ENCODE results near the gene S100A1. TPM values are rescaled to one million over a fixed set of nuclear protein-coding genes. Genes with fewer than 3 reads are reported as not detected.
A peak's percentile ranks its signal among the peaks of the same experiment; 100 is the strongest.

Gene S100A1
- total RNA-seq, 1 donor from 2014 or later: not detected

GRCh38 chr1:153649863-153650235 lies 21.6 kb downstream of the S100A1 start:
- Histone ChIP-seq H3K4me1 (peaks cover 17% of the 10 kb centered on the region), H3K27ac (no peak overlapping the region), H3K36me3 (peaks cover 25% of the 10 kb centered on the region), H3K27me3 (no peaks in the 10 kb centered on the region), H3K9me3 (no peaks in the 10 kb centered on the region), H3K4me3 (no peak overlapping the region)
- intact Hi-C loops (cut with DNase I): no loop called here
- TF ChIP-seq, protein P1, sequence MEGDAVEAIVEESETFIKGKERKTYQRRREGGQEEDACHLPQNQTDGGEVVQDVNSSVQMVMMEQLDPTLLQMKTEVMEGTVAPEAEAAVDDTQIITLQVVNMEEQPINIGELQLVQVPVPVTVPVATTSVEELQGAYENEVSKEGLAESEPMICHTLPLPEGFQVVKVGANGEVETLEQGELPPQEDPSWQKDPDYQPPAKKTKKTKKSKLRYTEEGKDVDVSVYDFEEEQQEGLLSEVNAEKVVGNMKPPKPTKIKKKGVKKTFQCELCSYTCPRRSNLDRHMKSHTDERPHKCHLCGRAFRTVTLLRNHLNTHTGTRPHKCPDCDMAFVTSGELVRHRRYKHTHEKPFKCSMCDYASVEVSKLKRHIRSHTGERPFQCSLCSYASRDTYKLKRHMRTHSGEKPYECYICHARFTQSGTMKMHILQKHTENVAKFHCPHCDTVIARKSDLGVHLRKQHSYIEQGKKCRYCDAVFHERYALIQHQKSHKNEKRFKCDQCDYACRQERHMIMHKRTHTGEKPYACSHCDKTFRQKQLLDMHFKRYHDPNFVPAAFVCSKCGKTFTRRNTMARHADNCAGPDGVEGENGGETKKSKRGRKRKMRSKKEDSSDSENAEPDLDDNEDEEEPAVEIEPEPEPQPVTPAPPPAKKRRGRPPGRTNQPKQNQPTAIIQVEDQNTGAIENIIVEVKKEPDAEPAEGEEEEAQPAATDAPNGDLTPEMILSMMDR (IDR thresholded peaks at IDR 0.05): no peak
- DNase-seq (no peak), ATAC-seq (no peak)

- DNase-seq (no peak), ATAC-seq (no peak)
- Histone ChIP-seq H3K27ac (no peak overlapping the region), H3K4me3 (no peak overlapping the region), H3K9me3 (no peaks in the 10 kb centered on the region), H3K4me1 (peaks cover 17% of the 10 kb centered on the region), H3K36me3 (peaks cover 6% of the 10 kb centered on the region), H3K27me3 (no peaks in the 10 kb centered on the region)
- TF ChIP-seq, protein P1 (IDR thresholded peaks at IDR 0.05): no peak
- intact Hi-C loops (cut with DNase I): no loop called here
These were observed 23.5 kb downstream of the S100A1 start for GRCh38 chr1:153651771-153652170.

- H3K4me1 ChIP-seq: peaks cover 12% of the 10 kb centered on the region
- intact Hi-C loops (cut with DNase I): no loop called here
- H3K27ac ChIP-seq: peak overlapping the region; percentile 51
- H3K9me3 ChIP-seq: no peaks in the 10 kb centered on the region
- no peaks in the 10 kb centered on the region for H3K27me3 ChIP-seq
- TF ChIP-seq, protein P1 (IDR thresholded peaks at IDR 0.05): no peak
- DNase-seq (no peak), ATAC-seq (peak; percentile 80)
- no peak overlapping the region for H3K4me3 ChIP-seq
- H3K36me3 ChIP-seq: no peaks in the 10 kb centered on the region
These were observed 24.7 kb downstream of the S100A1 start for GRCh38 chr1:153652805-153653500.

- DNase-seq: no peak
These were observed 27.1 kb downstream of the S100A1 start for GRCh38 chr1:153655333-153655732.

GRCh38 chr1:153658400-153659174 lies 30.4 kb downstream of the S100A1 start, which contains the start of gene SNAPIN:
TSS of gene SNAPIN (plus strand) at chr1:153658703. CDS start at chr1:153658744, 41 bp downstream.
- Histone ChIP-seq H3K36me3 (peaks cover 33% of the 10 kb centered on the region), H3K9me3 (no peaks in the 10 kb centered on the region), H3K27me3 (no peaks in the 10 kb centered on the region), H3K4me1 (peaks cover 8% of the 10 kb centered on the region), H3K4me3 (peak within 1 kb of the TSS; percentile 87), H3K27ac (peak within 1 kb of the TSS; percentile 94)
- ATAC-seq (peak; percentile 98), DNase-seq (peak; percentile 97)
- intact Hi-C loops (cut with DNase I): no loop called here
- TF ChIP-seq, protein P1 (IDR thresholded peaks at IDR 0.05): peak; percentile 25

More at GRCh38 chr1:153655333-153655732, 27.1 kb downstream of the S100A1 start:
- Histone ChIP-seq H3K4me1 (peaks cover 19% of the 10 kb centered on the region), H3K27ac (peak overlapping the region; percentile 30), H3K27me3 (no peaks in the 10 kb centered on the region), H3K9me3 (no peaks in the 10 kb centered on the region), H3K36me3 (peaks cover under 1% of the 10 kb centered on the region), H3K4me3 (no peak overlapping the region)
- intact Hi-C loops (cut with DNase I): no loop called here
- peak; percentile 5 for ATAC-seq
- TF ChIP-seq, protein P1 (IDR thresholded peaks at IDR 0.05): no peak

Measured in upper lobe of right lung (tissue), 1 donor.